Stimulated activated memory B cell treated with anti-CD40 and anti-IgM and Interleukin-4, amounts not matched to agents 10 μg/mL and 1 μg/mL and 100 μg/mL, for 72 hours (primary cell): ENCODE data around the gene RAB10.
"Not testable (repeated sequence)": the region's sequence is repeated elsewhere in the genome, so short reads cannot be mapped to it uniquely, and the experiment has no call there.

ENCODE experiments used
- ATAC-seq: fragments of 150-1000 bp; cut with Tn5 transposase; 2 replicates; pipeline ENCODE4 v1.10.0; 2021
- H3K27ac Mint-ChIP-seq: one replicate; pipeline ENCODE4 v1.8.0; 2022; ENCODE audit warnings: mild to moderate bottlenecking, mixed read lengths
- H3K27me3 Mint-ChIP-seq: one replicate; pipeline ENCODE4 v1.8.0; 2022; ENCODE audit warnings: mixed read lengths
- H3K36me3 Mint-ChIP-seq: one replicate; pipeline ENCODE4 v1.8.0; 2022; ENCODE audit warnings: mixed read lengths
- H3K4me1 Mint-ChIP-seq: one replicate; pipeline ENCODE4 v1.8.0; 2022; ENCODE audit warnings: mixed read lengths
- H3K4me3 Mint-ChIP-seq: one replicate; pipeline ENCODE4 v1.8.0; 2022; ENCODE audit warnings: mild to moderate bottlenecking, moderate library complexity, mixed read lengths
- H3K9me3 Mint-ChIP-seq: one replicate; pipeline ENCODE4 v1.8.0; 2022; ENCODE audit warnings: mixed read lengths

RAB10 gene

DNA sequence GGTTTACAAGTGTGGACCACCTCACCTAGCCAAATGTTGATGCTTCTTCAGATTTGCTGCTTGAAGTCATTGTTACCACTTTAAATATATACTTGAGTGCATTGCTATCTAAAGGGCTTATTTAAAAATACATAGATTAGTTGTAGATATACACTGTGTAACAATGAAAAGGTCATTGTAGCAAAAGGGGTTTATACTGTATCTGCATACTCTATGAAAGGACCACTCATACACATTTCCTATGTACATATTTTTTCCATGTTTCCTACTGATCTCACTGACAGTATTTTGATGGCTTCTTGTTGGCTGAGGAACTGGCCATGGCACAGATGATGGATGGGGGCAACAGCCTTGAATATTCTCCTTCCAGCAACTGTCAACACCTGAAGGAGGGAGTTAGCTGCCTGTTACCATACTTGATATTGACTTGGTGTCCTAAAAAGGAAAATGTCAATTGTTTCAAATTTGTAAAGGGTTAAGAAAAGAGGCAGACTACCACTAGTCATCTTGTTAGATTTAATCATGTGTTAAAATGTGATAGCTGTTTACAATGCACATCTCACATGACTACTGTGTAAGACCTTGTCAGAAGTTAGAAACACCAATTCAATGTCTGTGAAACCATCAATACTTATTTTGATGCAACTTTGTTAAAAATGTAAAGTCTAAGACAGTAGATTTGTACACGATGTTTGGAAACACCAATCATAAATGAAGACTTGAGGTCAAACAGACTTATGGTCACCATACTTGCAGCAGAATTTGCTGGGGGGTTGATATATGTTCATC, 33.5 kb downstream of the RAB10 start:
- Mint-ChIP-seq H3K4me1 (peaks cover 43% of the 10 kb centered on the region), H3K9me3 (no peaks in the 10 kb centered on the region), H3K4me3 (no peak overlapping the region), H3K27ac (peak overlapping the region; percentile 70), H3K27me3 (no peaks in the 10 kb centered on the region), H3K36me3 (peaks cover 24% of the 10 kb centered on the region)
- ATAC-seq, result no peak

DNA sequence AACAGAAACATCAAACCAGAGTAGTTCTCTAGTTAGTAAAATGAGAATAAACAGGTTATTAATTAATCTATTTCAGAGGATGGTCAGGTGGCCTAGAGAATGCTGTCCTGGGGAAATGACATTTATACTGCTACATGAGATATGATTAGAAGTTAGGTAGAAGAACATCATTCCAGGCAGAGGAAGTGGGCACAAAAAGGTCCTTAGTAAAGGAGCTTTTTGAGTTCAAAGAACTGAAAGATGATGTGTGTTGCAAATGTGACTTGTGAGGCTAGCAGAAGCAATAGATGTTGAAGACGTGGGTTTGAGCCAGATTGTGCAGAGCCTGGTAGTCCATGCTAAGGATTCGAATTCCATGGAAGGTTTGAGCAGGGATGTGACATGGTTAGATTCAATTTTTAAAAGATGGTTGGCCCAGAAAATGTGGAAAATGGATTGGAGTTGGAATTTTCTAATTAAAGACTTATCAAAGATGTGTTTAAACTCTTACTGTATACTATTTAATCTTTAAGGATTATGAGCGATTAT, 34.2 kb downstream of the RAB10 start:
- peaks cover 47% of the 10 kb centered on the region for H3K4me1 Mint-ChIP-seq
- ATAC-seq, result no peak

DNA sequence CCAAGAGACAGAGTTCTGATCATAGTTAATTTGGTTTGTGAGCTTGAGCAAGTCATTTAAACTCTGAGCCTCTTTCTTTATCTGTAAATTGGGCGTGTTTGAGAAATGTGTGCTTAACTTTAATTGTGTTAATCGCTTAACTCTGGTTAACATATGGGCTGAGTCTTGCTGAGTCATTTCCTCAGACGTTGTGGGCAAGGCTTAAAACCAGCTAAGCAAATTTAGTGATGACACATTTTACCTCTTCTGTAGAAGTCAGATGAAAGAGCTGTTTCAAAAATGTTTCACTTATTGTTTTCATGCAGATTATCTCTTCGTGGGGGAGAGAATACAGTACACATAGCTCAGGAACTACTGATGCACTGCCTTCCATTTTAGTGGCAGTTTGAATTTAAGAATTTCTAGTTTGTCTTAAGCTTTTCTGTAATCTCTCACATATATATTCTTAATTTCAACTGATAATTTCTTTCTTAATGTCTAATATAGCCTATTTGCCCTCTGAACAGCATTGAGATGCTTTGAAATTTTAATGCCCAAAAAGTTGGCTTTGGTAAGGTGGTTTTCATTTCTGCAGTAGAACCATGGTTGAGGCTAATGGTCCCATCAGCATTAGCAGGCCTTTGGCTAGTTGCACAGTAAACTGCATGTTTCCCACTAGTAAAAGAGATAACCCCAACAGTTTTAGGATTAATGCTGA, 34.9 kb downstream of the RAB10 start:
- peaks cover 54% of the 10 kb centered on the region for H3K4me1 Mint-ChIP-seq
- H3K4me3 Mint-ChIP-seq, result no peak overlapping the region
- H3K27ac Mint-ChIP-seq, result peak overlapping the region; percentile 70
- H3K9me3 Mint-ChIP-seq, result no peaks in the 10 kb centered on the region
- peak; percentile 81 for ATAC-seq
- peaks cover 19% of the 10 kb centered on the region for H3K36me3 Mint-ChIP-seq
- H3K27me3 Mint-ChIP-seq, result no peaks in the 10 kb centered on the region

More for the DNA sequence above, 34.2 kb downstream of the RAB10 start:
- H3K9me3 Mint-ChIP-seq, result no peaks in the 10 kb centered on the region
- H3K36me3 Mint-ChIP-seq, result peaks cover 22% of the 10 kb centered on the region
- no peaks in the 10 kb centered on the region for H3K27me3 Mint-ChIP-seq
- H3K27ac Mint-ChIP-seq, result peak overlapping the region; percentile 70
- peak overlapping the region; percentile 13 for H3K4me3 Mint-ChIP-seq

- peaks cover 65% of the 10 kb centered on the region for H3K4me1 Mint-ChIP-seq
- peaks cover 18% of the 10 kb centered on the region for H3K36me3 Mint-ChIP-seq
- no peaks in the 10 kb centered on the region for H3K9me3 Mint-ChIP-seq
- no peaks in the 10 kb centered on the region for H3K27me3 Mint-ChIP-seq
- ATAC-seq, result no peak
- H3K4me3 Mint-ChIP-seq, result no peak overlapping the region
- no peak overlapping the region for H3K27ac Mint-ChIP-seq
Observed at GRCh38 chr2:26070730-26071129, 36.8 kb downstream of the RAB10 start.

- H3K36me3 Mint-ChIP-seq, result peaks cover 8% of the 10 kb centered on the region
- peak overlapping the region; percentile 3 for H3K27ac Mint-ChIP-seq
- H3K9me3 Mint-ChIP-seq, result no peaks in the 10 kb centered on the region
- no peak for ATAC-seq
- no peaks in the 10 kb centered on the region for H3K27me3 Mint-ChIP-seq
- H3K4me1 Mint-ChIP-seq, result peaks cover 49% of the 10 kb centered on the region
- no peak overlapping the region for H3K4me3 Mint-ChIP-seq
Observed at GRCh38 chr2:26072925-26073768, 39.3 kb downstream of the RAB10 start.

DNA sequence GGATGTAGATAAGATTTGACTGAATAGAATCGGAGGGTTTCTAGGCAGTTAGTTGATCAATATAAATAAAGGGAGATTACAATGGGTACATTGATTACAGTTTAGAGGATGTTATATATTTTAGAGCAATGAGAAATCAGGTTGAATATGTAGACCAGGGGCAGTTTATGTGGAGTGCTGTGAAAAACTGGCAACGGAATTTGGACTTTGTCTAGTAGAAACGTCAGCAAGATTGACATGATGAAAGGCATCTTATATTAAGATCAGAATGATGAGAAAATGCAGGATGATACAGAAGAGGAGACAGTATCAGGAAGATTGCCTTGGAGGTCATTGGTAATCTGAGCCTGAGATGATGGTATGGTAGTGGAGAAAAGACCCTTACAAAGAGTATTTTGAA, 39.9 kb downstream of the RAB10 start:
- ATAC-seq, result no peak
- Mint-ChIP-seq H3K4me1 (peaks cover 42% of the 10 kb centered on the region), H3K9me3 (no peaks in the 10 kb centered on the region), H3K27me3 (no peaks in the 10 kb centered on the region), H3K36me3 (peaks cover 13% of the 10 kb centered on the region), H3K4me3 (no peak overlapping the region), H3K27ac (peak overlapping the region; percentile 3)

DNA sequence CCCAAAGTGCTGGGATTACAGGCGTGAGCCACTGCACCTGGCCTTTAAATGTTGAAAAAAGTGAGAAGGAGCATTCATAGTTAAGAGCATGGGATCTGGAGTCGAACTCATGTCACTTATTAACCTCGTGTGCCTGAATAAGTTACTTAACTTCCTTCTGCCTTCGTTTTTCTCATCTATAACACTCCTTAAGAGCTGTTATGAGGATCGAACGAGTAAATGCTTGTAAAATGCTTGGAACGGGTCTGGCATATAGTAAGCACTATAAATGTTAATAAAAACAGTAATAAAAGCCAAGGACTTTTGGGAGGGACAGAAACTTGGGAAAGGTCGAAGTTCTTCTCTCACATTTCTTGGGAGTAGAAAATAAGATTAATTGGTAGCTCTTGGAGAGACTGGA, 40.8 kb downstream of the RAB10 start:
- peaks cover 41% of the 10 kb centered on the region for H3K4me1 Mint-ChIP-seq
- H3K27ac Mint-ChIP-seq, result no peak overlapping the region
- H3K27me3 Mint-ChIP-seq, result no peaks in the 10 kb centered on the region
- peaks cover 19% of the 10 kb centered on the region for H3K36me3 Mint-ChIP-seq
- H3K9me3 Mint-ChIP-seq, result no peaks in the 10 kb centered on the region
- H3K4me3 Mint-ChIP-seq, result no peak overlapping the region
- ATAC-seq, result no peak

DNA sequence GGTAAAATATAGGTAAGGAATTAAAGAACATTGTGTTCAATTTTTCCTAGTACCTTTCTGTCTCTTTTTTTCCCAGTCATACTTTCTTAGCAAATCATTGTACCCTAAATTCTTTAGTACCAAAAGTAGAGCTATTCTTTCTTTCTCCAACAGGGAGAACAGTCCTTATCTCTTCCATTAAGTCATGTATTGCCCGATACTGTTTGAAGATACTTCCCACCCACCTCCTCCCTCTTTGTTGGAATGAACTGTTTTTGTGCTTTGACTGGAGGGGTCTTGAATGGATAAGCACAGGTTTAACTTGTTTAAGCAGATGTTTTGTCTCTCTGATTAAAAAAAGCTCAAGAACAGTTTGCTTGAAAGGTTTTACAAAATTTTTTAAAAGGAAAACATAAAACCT, 41.3 kb downstream of the RAB10 start:
- no peak for ATAC-seq
- Mint-ChIP-seq H3K4me1 (peaks cover 38% of the 10 kb centered on the region), H3K27me3 (no peaks in the 10 kb centered on the region), H3K36me3 (peaks cover 24% of the 10 kb centered on the region), H3K27ac (no peak overlapping the region), H3K4me3 (no peak overlapping the region), H3K9me3 (no peaks in the 10 kb centered on the region)

DNA sequence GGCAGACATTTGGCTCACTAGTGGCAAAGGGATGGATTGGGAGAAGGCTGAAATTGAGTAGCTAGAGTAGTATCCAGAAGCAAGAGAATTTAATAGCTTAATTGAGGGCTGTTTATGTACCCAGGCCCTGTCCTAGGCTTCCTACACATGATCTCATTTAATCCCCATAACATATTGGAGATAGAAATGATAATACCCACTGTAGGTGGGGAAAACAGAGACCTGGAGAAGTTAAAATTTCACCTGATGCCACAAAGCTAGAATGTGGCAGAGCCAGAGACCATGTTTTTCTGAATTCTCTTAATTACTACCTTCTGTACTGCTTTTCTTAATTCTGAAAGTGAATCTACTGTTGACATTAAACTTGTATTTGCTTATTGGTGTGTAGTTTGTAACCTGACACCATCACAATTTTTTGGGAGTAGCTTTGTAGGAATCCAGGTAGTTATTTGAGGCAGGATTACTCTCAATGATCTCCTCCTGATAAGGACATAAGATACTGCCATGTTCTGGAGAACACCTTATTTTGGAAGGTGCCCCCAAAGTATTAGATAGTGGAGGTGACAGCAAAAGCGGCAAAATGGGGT, 42.2 kb downstream of the RAB10 start:
- Mint-ChIP-seq H3K27me3 (no peaks in the 10 kb centered on the region), H3K27ac (no peak overlapping the region), H3K4me1 (peaks cover 37% of the 10 kb centered on the region), H3K36me3 (peaks cover 33% of the 10 kb centered on the region), H3K9me3 (peaks cover 6% of the 10 kb centered on the region), H3K4me3 (no peak overlapping the region)
- no peak for ATAC-seq

DNA sequence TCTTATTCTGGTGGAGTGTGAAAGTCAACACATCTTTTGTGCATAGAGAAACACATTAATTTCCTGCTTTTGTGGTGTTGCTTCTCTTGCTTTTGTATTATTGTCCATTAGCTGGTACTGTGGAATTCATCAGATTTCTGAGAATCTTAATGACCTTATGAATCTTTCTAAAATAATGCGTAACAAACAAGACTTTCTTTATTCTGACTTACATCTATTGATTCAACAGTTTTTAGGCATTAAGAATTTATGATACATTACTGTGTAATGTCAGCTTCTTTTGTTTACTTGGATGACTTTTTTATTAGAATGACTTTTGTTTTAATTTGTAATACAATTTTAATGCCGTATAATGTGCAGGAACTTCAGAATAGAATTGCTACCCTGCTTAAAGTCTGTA, 43.4 kb downstream of the RAB10 start:
- no peaks in the 10 kb centered on the region for H3K27me3 Mint-ChIP-seq
- H3K9me3 Mint-ChIP-seq, result peaks cover 8% of the 10 kb centered on the region
- H3K36me3 Mint-ChIP-seq, result peaks cover 38% of the 10 kb centered on the region
- H3K4me1 Mint-ChIP-seq, result peaks cover 37% of the 10 kb centered on the region
- H3K27ac Mint-ChIP-seq, result no peak overlapping the region
- no peak overlapping the region for H3K4me3 Mint-ChIP-seq
- ATAC-seq, result no peak

GRCh38 chr2:26078939-26079338, 45.1 kb downstream of the RAB10 start:
- no peaks in the 10 kb centered on the region for H3K27me3 Mint-ChIP-seq
- H3K4me1 Mint-ChIP-seq, result peaks cover 25% of the 10 kb centered on the region
- H3K27ac Mint-ChIP-seq, result no peak overlapping the region
- ATAC-seq, result no peak
- H3K4me3 Mint-ChIP-seq, result no peak overlapping the region
- H3K36me3 Mint-ChIP-seq, result peaks cover 43% of the 10 kb centered on the region
- peaks cover 8% of the 10 kb centered on the region for H3K9me3 Mint-ChIP-seq

GRCh38 chr2:26080356-26080755, 46.5 kb downstream of the RAB10 start:
- Mint-ChIP-seq H3K36me3 (peaks cover 51% of the 10 kb centered on the region), H3K27ac (no peak overlapping the region), H3K9me3 (peaks cover 8% of the 10 kb centered on the region), H3K4me3 (no peak overlapping the region), H3K4me1 (peaks cover 24% of the 10 kb centered on the region), H3K27me3 (no peaks in the 10 kb centered on the region)
- no peak for ATAC-seq

DNA sequence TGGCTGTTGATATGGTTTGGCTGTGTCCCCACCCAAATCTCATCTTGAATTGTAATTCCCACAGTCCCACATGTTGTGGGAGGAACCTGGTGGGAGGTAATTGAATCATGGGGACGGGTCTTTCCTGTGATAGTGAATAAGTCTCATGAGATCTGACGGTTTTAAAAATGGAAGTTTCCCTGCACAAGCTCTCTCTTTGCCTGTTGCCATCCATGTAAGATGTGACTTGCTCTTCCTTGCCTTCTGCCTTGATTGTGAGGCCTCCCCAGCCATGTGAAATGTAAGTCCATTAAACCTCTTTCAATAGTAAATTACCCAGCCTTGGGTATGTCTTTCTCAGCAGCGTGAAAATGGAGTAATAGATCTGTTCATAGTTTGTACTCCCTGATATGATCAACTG, 47.0 kb downstream of the RAB10 start:
- H3K27ac Mint-ChIP-seq, ATAC-seq, H3K9me3 Mint-ChIP-seq, H3K27me3 Mint-ChIP-seq, H3K4me3 Mint-ChIP-seq: not testable (repeated sequence)
- H3K36me3 Mint-ChIP-seq, result peaks cover 54% of the 10 kb centered on the region
- H3K4me1 Mint-ChIP-seq, result peaks cover 23% of the 10 kb centered on the region

DNA sequence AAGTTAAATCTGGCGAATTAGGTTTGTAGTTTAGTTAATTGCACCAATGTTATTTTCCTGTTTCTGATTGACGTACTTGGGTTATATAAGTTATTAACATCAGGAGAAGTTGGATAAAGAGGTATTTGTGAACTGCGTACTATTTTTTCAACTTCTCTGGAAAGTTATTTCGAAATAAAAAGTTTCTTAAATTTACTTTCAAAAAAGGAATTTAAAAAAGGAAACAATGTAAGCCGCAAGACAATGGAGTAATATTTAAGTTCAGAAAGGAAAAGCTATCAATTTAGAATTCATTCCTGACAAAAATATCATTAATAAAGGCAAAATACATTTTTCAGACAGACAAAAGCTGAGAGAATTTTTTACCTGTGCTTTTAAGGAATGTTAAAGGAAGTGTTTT, 47.7 kb downstream of the RAB10 start:
- ATAC-seq, result no peak

GRCh38 chr2:26086155-26086637, 52.3 kb downstream of the RAB10 start:
- H3K36me3 Mint-ChIP-seq, result peaks cover 34% of the 10 kb centered on the region
- H3K4me1 Mint-ChIP-seq, result peaks cover 58% of the 10 kb centered on the region
- H3K4me3 Mint-ChIP-seq, result no peak overlapping the region
- no peak for ATAC-seq
- peaks cover 1% of the 10 kb centered on the region for H3K9me3 Mint-ChIP-seq
- H3K27ac Mint-ChIP-seq, result peak overlapping the region; percentile 46
- no peaks in the 10 kb centered on the region for H3K27me3 Mint-ChIP-seq

More for the DNA sequence above, 47.7 kb downstream of the RAB10 start:
- Mint-ChIP-seq H3K9me3 (peaks cover 8% of the 10 kb centered on the region), H3K36me3 (peaks cover 59% of the 10 kb centered on the region), H3K4me3 (no peak overlapping the region), H3K27ac (no peak overlapping the region), H3K4me1 (peaks cover 27% of the 10 kb centered on the region), H3K27me3 (no peaks in the 10 kb centered on the region)
